ENCODE results near the gene PCDHGA1. TPM values are rescaled to one million over a fixed set of nuclear protein-coding genes. Genes with fewer than 3 reads are reported as not detected.

PCDHGA1 gene
- total RNA-seq, 6 donors from 2014 or later = 0.15 to 0.51 (median 0.24) TPM; not detected in 2

GRCh38 chr5:141484641-141485311 lies 154.5 kb downstream of the PCDHGA1 start, which contains the start of gene PCDHGC4:
TSS of gene PCDHGC4 (plus strand) at chr5:141485030. CDS start at chr5:141485174, 144 bp downstream.
- WGBS, 2 donors = 27 to 44% methylated on average over 29 to 39 of the region's 39 CpGs
- Histone ChIP-seq H3K36me3 (peaks cover 0 to 31% (median 0%) of the 10 kb centered on the region in 4 donors), H3K4me1 (peaks cover 0 to 25% (median 20%) of the 10 kb centered on the region in 4 donors), H3K27me3 (peaks cover 0 to 2% (median 0%) of the 10 kb centered on the region in 4 donors), H3K4me3 (peak within 1 kb of the TSS in 3 of 4 donors; percentile 11 to 39 (median 29)), H3K27ac (peak within 1 kb of the TSS in 2 of 4 donors; percentile 6), H3K9me3 (no peaks in the 10 kb centered on the region)
- no peak for ATAC-seq (ENCODE audit: low FRiP score in 2 of 2)
- TF ChIP-seq POLR2A (IDR thresholded peaks at IDR 0.05) (no peak), POLR2AphosphoS5 (IDR thresholded peaks at IDR 0.05) (no peak), EP300 (IDR thresholded peaks at IDR 0.05) (no peak)
- TF ChIP-seq, protein P1, sequence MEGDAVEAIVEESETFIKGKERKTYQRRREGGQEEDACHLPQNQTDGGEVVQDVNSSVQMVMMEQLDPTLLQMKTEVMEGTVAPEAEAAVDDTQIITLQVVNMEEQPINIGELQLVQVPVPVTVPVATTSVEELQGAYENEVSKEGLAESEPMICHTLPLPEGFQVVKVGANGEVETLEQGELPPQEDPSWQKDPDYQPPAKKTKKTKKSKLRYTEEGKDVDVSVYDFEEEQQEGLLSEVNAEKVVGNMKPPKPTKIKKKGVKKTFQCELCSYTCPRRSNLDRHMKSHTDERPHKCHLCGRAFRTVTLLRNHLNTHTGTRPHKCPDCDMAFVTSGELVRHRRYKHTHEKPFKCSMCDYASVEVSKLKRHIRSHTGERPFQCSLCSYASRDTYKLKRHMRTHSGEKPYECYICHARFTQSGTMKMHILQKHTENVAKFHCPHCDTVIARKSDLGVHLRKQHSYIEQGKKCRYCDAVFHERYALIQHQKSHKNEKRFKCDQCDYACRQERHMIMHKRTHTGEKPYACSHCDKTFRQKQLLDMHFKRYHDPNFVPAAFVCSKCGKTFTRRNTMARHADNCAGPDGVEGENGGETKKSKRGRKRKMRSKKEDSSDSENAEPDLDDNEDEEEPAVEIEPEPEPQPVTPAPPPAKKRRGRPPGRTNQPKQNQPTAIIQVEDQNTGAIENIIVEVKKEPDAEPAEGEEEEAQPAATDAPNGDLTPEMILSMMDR (IDR thresholded peaks at IDR 0.05) = no peak
- DNase-seq = peak in 1 of 2 donors; percentile 71

DNA sequence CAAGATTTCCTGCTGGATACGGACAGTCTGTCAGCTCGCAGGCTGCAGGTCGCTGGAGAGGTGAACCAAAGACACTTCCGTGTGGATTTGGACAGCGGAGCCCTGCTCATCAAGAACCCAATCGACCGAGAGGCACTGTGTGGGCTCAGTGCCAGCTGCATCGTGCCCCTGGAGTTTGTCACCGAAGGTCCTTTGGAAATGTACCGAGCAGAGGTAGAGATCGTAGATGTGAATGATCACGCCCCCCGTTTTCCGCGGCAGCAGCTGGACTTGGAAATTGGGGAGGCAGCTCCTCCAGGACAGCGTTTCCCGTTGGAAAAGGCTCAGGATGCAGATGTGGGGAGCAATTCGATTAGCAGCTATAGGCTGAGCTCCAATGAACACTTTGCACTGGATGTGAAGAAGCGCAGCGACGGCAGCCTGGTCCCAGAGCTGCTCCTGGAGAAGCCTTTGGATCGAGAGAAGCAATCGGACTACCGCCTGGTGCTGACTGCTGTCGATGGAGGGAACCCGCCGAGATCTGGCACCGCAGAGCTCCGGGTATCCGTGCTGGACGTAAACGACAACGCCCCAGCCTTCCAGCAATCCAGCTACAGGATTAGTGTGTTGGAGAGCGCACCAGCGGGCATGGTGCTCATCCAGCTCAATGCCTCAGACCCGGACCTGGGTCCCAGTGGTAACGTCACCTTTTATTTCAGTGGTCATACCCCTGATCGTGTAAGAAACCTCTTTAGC lies 155.2 kb downstream of the PCDHGA1 start:
- 58 to 63% methylated on average over 38 of the region's 38 CpGs for WGBS, 2 donors
- ATAC-seq (ENCODE audit: low FRiP score in 2 of 2) = no peak

GRCh38 chr5:141486091-141486490 lies 155.8 kb downstream of the PCDHGA1 start:
- DNase-seq (no peak), ATAC-seq (ENCODE audit: low FRiP score in 2 of 2) (no peak)
- Histone ChIP-seq H3K9me3 (no peaks in the 10 kb centered on the region), H3K36me3 (peaks cover 0 to 28% (median 6%) of the 10 kb centered on the region in 4 donors), H3K27ac (no peak overlapping the region), H3K4me3 (no peak overlapping the region), H3K4me1 (peaks cover 0 to 16% (median 13%) of the 10 kb centered on the region in 4 donors), H3K27me3 (peaks cover 0 to 4% (median 1%) of the 10 kb centered on the region in 4 donors)
- WGBS, 2 donors = 84 to 95% methylated on average over 4 to 6 of the region's 9 CpGs
- TF ChIP-seq, protein P1 (IDR thresholded peaks at IDR 0.05) = no peak
- TF ChIP-seq POLR2A (IDR thresholded peaks at IDR 0.05) = no peak
- no peak for TF ChIP-seq EP300 (IDR thresholded peaks at IDR 0.05)
- no peak for TF ChIP-seq POLR2AphosphoS5 (IDR thresholded peaks at IDR 0.05)

More for the DNA sequence above, 155.2 kb downstream of the PCDHGA1 start:
- peaks cover 0 to 2% (median 0%) of the 10 kb centered on the region in 4 donors for H3K27me3 ChIP-seq
- peaks cover 0 to 32% (median under 1%) of the 10 kb centered on the region in 4 donors for H3K36me3 ChIP-seq
- TF ChIP-seq, protein P1 (IDR thresholded peaks at IDR 0.05) = no peak
- H3K27ac ChIP-seq = peak overlapping the region in 1 of 4 donors; percentile 6
- H3K4me1 ChIP-seq = peaks cover 0 to 21% (median 15%) of the 10 kb centered on the region in 4 donors
- H3K4me3 ChIP-seq = peak overlapping the region in 2 of 4 donors; percentile 29 to 39
- peak in 1 of 2 donors; percentile 55 for DNase-seq
- H3K9me3 ChIP-seq = no peaks in the 10 kb centered on the region

- H3K27ac ChIP-seq = no peak overlapping the region
- ATAC-seq (ENCODE audit: low FRiP score in 2 of 2) (no peak), DNase-seq (no peak)
- H3K4me3 ChIP-seq = no peak overlapping the region
- H3K36me3 ChIP-seq = peaks cover 0 to 34% (median 6%) of the 10 kb centered on the region in 4 donors
- 80 to 82% methylated on average over 5 to 7 of the region's 7 CpGs for WGBS, 2 donors
- no peaks in the 10 kb centered on the region for H3K9me3 ChIP-seq
- H3K27me3 ChIP-seq = peaks cover 0 to 15% (median 3%) of the 10 kb centered on the region in 4 donors
- TF ChIP-seq, protein P1 (IDR thresholded peaks at IDR 0.05) = no peak
- TF ChIP-seq POLR2AphosphoS5 (IDR thresholded peaks at IDR 0.05) (no peak), EP300 (IDR thresholded peaks at IDR 0.05) (no peak), POLR2A (IDR thresholded peaks at IDR 0.05) (no peak)
- peaks cover 8 to 26% (median 17%) of the 10 kb centered on the region in 4 donors for H3K4me1 ChIP-seq
Measured at GRCh38 chr5:141487131-141487530, 156.8 kb downstream of the PCDHGA1 start.
